Peyer's patch (tissue), 4 donors: ENCODE measurements around the gene SMOC1. TPM values are rescaled to one million over a fixed set of nuclear protein-coding genes. Genes with fewer than 3 reads are reported as not detected.

Source experiments
- DNase-seq, 3 donors: peaks; one replicate each; pipeline ENCODE4 v3.0.0-alpha.2; 2017 to 2019
- H3K27ac ChIP-seq, 4 donors: fragments of 200-600 bp; sonication (generic); one replicate each; pipeline ENCODE4 v1.5.1; 2016 to 2019
- H3K27me3 ChIP-seq, 2 donors: fragments of 200-600 bp; sonication (generic); one replicate each; pipeline ENCODE4 v1.5.1; 2019
- H3K36me3 ChIP-seq, 3 donors: fragments of 200-600 bp; sonication (generic); one replicate each; pipeline ENCODE4 v1.5.1; 2016 to 2019
- H3K4me1 ChIP-seq, 4 donors: fragments of 200-600 bp; sonication (generic); one replicate each; pipeline ENCODE4 v1.5.1; 2016 to 2019
- H3K4me3 ChIP-seq, 4 donors: fragments of 200-600 bp; sonication (generic); 1 replicate in 3 of 4; 2 replicates in 1 of 4; pipeline ENCODE4 v1.5.1; 2016 to 2019; ENCODE audit warnings: mild to moderate bottlenecking in 1 of 4
- H3K9me3 ChIP-seq, 4 donors: fragments of 200-600 bp; sonication (generic); one replicate each; pipeline ENCODE4 v1.5.1; 2016 to 2019; ENCODE audit warnings: mild to moderate bottlenecking in 1 of 4
- POLR2A ChIP-seq, 2 donors: fragments of 450-650 bp; IDR thresholded peaks; one replicate each; pipeline ENCODE4 v1.5.1; 2017; ENCODE audit warnings: antibody characterized with exemption in 2 of 2, mild to moderate bottlenecking in 2 of 2, moderate library complexity in 2 of 2
- total RNA-seq, 4 donors: library from RNA; depleted of rRNA; stranded (reverse); fragments of >200 nt; gene quantifications; one replicate each; pipeline ENCODE4 v1.1.0, GENCODE V29; 2016
- TF ChIP-seq, protein P1 (sequence below), 6 experiments: fragments of 450-650 bp in 4 of 6; fragments of 200-600 bp in 2 of 6; sonication (generic) in 1 of 6; IDR thresholded peaks; one replicate each; pipeline ENCODE4 v1.5.1; 2017 to 2019; ENCODE audit warnings: antibody characterized with exemption in 6 of 6, mild to moderate bottlenecking in 3 of 6, moderate library complexity in 1 of 6

Gene SMOC1
- total RNA-seq, 4 donors from 2014 or later: 0.35 to 0.54 (median 0.38) TPM; not detected in 1

DNA sequence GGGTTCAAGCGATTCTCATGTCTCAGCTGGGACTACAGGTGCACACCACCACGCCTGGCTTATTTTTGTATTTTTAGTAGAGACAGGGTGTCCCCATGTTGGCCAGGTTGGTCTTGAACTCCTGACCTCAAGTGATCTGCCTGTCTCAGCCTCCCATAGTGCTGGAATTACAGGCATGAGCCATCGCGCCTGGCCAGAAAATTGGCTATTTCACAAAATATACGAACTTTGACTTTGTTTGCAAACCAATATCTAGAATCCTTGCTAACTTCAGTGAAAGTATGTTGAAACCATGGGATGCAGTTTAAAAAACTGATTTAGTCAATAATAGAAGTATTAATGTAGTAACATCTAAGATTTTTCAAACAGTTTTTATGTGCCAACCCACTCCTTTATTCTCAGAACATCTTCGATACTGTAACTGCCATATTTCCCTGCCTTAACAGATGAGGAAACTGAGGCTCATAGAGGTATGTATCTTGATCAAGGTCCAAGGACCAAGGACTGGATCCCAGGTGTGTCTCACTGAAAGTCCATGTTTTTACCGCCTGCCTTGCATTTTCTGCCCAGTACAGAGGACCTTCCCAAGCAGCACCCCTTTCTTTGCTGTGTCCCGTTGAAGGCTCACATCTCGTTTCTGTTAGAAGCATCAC, 54.5 kb downstream of the SMOC1 start:
- no peak for DNase-seq
- Histone ChIP-seq H3K4me1 (no peaks in the 10 kb centered on the region), H3K9me3 (no peaks in the 10 kb centered on the region), H3K4me3 (no peak overlapping the region), H3K27ac (no peak overlapping the region), H3K36me3 (no peaks in the 10 kb centered on the region), H3K27me3 (no peaks in the 10 kb centered on the region)
- TF ChIP-seq POLR2A (IDR thresholded peaks at IDR 0.05): no peak
- TF ChIP-seq, protein P1, sequence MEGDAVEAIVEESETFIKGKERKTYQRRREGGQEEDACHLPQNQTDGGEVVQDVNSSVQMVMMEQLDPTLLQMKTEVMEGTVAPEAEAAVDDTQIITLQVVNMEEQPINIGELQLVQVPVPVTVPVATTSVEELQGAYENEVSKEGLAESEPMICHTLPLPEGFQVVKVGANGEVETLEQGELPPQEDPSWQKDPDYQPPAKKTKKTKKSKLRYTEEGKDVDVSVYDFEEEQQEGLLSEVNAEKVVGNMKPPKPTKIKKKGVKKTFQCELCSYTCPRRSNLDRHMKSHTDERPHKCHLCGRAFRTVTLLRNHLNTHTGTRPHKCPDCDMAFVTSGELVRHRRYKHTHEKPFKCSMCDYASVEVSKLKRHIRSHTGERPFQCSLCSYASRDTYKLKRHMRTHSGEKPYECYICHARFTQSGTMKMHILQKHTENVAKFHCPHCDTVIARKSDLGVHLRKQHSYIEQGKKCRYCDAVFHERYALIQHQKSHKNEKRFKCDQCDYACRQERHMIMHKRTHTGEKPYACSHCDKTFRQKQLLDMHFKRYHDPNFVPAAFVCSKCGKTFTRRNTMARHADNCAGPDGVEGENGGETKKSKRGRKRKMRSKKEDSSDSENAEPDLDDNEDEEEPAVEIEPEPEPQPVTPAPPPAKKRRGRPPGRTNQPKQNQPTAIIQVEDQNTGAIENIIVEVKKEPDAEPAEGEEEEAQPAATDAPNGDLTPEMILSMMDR (IDR thresholded peaks at IDR 0.05): no peak

DNA sequence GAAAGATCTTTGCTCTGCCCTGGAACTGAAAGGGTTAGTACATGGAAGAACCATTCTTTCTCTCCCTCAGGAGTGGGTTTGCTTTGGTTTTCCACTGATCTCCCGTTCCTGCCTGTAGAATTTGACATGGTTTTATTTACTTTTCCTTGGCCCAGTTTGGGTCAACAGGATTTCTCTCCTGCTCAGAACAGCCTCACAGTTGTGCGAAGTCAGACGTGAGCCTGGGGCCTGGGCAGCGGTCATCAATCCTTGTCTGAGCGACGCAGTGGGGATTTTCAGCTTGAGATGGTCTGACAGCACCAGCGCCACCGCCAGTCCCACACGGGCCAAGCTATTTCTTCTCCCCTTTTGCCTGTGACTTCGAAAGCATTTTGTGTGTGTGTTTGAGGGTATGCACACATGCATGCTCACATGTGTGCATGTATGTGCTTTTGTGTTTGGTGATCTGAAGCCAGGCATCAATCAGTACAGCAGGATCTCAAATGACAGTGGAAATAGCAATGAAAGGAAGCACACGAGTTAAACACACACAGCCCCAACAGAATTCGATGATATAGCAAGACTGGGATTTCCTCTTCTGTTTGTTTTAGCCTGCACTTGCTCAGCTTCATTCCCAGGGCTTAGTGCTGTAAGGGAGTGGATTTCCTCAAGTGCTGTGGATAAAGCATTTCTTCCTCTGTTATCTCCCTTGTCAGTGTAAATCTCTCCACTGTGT, 58.3 kb downstream of the SMOC1 start:
- DNase-seq: no peak
- Histone ChIP-seq H3K27ac (no peak overlapping the region), H3K36me3 (no peaks in the 10 kb centered on the region), H3K9me3 (no peaks in the 10 kb centered on the region), H3K4me1 (no peaks in the 10 kb centered on the region), H3K4me3 (no peak overlapping the region), H3K27me3 (no peaks in the 10 kb centered on the region)
- TF ChIP-seq, protein P1 (IDR thresholded peaks at IDR 0.05): no peak
- TF ChIP-seq POLR2A (IDR thresholded peaks at IDR 0.05): no peak

GRCh38 chr14:69938751-69939150, 59.5 kb downstream of the SMOC1 start:
- Histone ChIP-seq H3K9me3 (no peaks in the 10 kb centered on the region), H3K27me3 (no peaks in the 10 kb centered on the region), H3K4me3 (no peak overlapping the region), H3K36me3 (no peaks in the 10 kb centered on the region), H3K4me1 (no peaks in the 10 kb centered on the region), H3K27ac (no peak overlapping the region)
- TF ChIP-seq, protein P1 (IDR thresholded peaks at IDR 0.05): no peak
- TF ChIP-seq POLR2A (IDR thresholded peaks at IDR 0.05): no peak
- DNase-seq: no peak

DNA sequence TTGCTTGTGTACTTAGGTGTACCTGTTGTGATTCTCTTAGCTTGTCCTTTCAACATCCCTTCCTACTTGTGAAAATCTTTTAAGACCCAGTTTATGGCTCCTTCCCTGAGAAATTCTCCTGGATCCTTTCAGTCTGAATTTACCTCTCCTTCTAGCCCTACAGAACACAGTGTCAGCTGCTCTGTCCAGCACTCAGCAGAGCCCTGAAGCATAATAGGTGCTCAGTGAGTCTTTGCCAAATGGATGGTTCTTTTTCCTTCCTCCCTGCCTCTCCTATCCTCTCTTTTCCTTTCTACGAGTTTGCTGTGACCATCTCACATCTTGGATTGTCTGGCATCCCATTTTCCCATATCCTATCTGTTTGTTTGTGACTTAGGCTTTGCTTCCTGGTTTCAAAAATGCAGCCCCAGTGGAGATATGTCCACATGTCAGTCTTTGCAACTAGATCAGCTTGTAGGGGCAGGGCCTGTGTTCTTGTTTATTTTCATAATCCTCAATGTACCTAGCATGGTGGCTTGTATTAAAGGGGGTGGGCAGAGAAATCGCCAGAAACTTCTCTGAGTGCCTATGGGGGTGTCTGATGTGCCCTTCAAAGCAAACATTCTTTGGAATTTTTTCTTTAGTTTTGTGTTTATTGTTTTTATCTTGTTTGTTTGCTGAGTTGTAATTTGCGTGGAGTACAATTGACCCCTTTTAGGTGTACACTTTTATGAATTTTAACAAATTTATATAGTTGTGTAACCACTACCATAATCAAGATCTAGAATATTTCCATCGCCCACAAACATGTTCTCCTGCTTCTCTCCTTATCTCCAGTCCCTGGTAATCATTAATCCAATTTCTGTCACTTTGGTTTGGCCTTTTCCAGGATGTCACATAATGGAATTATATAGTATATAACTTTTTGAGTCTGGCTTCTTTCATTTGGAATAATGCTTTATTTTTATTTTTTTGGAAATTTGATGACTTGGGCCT, 62.8 kb downstream of the SMOC1 start:
- Histone ChIP-seq H3K27me3 (no peaks in the 10 kb centered on the region), H3K36me3 (no peaks in the 10 kb centered on the region), H3K4me3 (no peak overlapping the region), H3K9me3 (peaks cover 0 to 5% (median 0%) of the 10 kb centered on the region in 4 donors), H3K4me1 (no peaks in the 10 kb centered on the region), H3K27ac (no peak overlapping the region)
- TF ChIP-seq, protein P1 (IDR thresholded peaks at IDR 0.05): no peak
- DNase-seq: no peak

GRCh38 chr14:69943084-69943780, 64.0 kb downstream of the SMOC1 start:
- Histone ChIP-seq H3K9me3 (peaks cover 0 to 5% (median 0%) of the 10 kb centered on the region in 4 donors), H3K27me3 (no peaks in the 10 kb centered on the region), H3K36me3 (no peaks in the 10 kb centered on the region), H3K4me1 (no peaks in the 10 kb centered on the region), H3K27ac (no peak overlapping the region), H3K4me3 (no peak overlapping the region)
- no peak for TF ChIP-seq POLR2A (IDR thresholded peaks at IDR 0.05)
- TF ChIP-seq, protein P1 (IDR thresholded peaks at IDR 0.05): no peak
- DNase-seq: no peak
